Kidney epithelial cell (primary cell): ENCODE results near the gene SLC17A2. TPM values are rescaled to one million over a fixed set of nuclear protein-coding genes. Genes with fewer than 3 reads are reported as not detected.

Source experiments
- DNase-seq: peaks from one replicate; pipeline ENCODE4 v3.0.0-alpha.2; 2010; ENCODE audit warnings: low read depth
- H3K27me3 ChIP-seq: 2 replicates; pipeline ENCODE4 v1.6.0; 2011; ENCODE audit warnings: low read length; ENCODE audit not compliant: control insufficient read depth, insufficient read depth
- H3K36me3 ChIP-seq: 2 replicates; pipeline ENCODE4 v1.5.1; 2011; ENCODE audit warnings: low read length; ENCODE audit not compliant: control insufficient read depth, insufficient read depth
- H3K4me3 ChIP-seq: 2 replicates; pipeline ENCODE4 v1.5.1; 2011; ENCODE audit warnings: low read depth, mild to moderate bottlenecking, control low read depth, low read length
- total RNA-seq: library from RNA; depleted of rRNA; stranded (reverse); fragments of >200 nt; gene quantifications from 2 replicates; pipeline ENCODE4 v1.2.3, GENCODE V29; 2015
- TF ChIP-seq, protein P1 (sequence below): IDR thresholded peaks from 2 replicates; pipeline ENCODE4 v1.5.1; 2011; ENCODE audit warnings: mild to moderate bottlenecking, moderate library complexity, low read length, control low read depth, inconsistent platforms; ENCODE audit not compliant: insufficient read depth, poor library complexity, severe bottlenecking

Gene SLC17A2
- not detected in 2 replicates for total RNA-seq

DNA sequence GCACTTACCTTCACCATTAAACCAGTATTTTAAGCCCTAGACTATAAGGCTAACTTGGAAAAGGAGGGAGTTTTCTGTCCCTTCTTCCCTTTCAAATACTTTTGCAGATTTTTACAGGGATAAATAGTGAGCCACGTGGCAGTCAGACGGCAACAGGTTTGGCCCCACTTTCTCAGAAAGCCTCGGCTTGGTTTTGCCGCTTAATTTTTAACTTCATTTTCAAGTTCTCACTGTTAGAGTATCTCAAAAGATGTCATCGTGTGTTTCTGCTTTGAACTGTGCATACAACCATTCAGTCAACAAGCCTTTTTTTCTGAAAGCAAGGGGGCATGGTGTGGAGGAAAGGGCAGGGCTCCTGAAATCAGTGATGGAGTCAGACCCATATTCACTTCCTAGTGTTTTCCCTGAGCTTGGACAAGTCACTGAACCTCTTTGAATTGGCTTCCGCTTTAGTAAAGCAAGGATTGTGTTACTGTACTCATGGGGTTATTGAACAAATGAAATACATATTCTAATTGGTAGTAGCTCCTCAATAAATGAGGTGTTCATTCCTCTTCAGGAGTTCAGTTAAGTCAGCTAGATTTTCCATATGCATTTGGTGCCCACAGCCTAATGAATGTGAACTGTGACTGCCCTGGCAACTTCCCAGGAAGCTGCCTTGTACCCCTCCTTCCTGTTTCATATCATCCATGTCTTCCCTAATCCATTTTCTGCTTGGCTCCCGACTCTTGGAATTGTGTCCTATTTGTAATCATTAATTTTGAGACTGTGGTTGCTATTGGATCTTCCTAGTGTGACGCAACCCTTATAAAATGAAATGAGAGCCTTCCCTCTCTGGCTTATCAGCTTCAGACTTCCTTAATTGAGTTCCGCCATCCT, at the start of gene SLC17A2:
Gene SLC17A2, minus strand, starts transcription at position 160 of the 879 bp plus-strand sequence. CDS start 4,895 bp downstream, outside the sequence.
- Histone ChIP-seq H3K27me3 (no peaks in the 10 kb centered on the region), H3K36me3 (no peaks in the 10 kb centered on the region), H3K4me3 (no peak within 1 kb of the TSS)
- DNase-seq, result no peak
- TF ChIP-seq, protein P1, sequence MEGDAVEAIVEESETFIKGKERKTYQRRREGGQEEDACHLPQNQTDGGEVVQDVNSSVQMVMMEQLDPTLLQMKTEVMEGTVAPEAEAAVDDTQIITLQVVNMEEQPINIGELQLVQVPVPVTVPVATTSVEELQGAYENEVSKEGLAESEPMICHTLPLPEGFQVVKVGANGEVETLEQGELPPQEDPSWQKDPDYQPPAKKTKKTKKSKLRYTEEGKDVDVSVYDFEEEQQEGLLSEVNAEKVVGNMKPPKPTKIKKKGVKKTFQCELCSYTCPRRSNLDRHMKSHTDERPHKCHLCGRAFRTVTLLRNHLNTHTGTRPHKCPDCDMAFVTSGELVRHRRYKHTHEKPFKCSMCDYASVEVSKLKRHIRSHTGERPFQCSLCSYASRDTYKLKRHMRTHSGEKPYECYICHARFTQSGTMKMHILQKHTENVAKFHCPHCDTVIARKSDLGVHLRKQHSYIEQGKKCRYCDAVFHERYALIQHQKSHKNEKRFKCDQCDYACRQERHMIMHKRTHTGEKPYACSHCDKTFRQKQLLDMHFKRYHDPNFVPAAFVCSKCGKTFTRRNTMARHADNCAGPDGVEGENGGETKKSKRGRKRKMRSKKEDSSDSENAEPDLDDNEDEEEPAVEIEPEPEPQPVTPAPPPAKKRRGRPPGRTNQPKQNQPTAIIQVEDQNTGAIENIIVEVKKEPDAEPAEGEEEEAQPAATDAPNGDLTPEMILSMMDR, result no peak

DNA sequence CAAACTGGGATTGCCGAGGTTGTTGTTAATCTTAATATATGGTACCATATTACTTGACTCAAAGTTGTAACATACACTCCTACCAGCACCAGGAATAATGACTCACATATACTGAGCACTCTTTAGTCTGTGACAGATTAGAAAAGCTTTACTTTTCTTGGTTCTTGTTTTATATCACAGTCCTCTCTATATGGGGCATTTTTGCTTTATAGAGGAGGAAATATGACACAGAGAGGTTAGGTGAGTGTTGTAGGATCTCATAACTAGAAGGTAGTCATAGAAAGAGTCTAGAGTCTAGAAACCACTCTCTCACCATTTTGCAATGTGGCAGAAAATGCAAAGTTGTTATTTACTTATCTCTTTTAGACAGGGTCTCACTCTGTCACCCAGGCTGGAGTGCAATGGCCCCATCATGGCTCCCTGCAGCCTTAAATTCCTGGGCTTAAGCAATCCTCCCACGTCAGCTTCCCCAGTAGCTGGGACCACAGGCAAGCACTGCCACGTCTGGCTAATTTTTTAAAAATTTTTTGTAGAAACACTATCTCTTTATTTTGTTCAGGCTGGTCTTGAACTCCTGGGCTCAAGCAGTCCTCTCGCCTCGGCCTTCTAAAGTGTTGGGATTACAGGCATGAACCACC, 45.6 kb upstream of the SLC17A2 start:
- Histone ChIP-seq H3K36me3 (peaks cover 2% of the 10 kb centered on the region), H3K27me3 (no peaks in the 10 kb centered on the region)
- TF ChIP-seq, protein P1, result no peak

GRCh38 chr6:25973923-25974555, 43.5 kb upstream of the SLC17A2 start:
- TF ChIP-seq, protein P1, result no peak
- H3K36me3 ChIP-seq, result no peaks in the 10 kb centered on the region
- H3K27me3 ChIP-seq, result no peaks in the 10 kb centered on the region
- no peak overlapping the region for H3K4me3 ChIP-seq
- DNase-seq, result no peak

More for the DNA sequence above, 45.6 kb upstream of the SLC17A2 start:
- no peak overlapping the region for H3K4me3 ChIP-seq
- DNase-seq, result no peak

DNA sequence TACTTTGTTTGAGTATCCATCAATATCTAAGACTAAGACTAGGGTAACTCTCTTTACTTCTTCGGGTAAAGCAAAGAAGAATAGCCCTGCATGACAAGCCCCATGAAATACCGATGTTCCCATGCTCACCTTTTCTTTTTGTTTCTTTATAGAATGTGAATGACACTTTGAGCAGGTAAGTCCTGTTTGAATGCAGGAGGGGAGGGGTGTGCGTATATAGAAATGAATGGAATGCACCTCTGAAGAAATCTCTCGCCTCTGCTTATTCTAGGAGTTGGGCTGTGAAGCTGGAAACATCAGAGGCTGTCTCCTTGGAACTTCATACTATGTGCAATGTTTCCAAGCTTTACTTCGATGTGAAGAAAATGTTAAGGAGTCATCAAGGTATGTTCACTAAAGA, 42.4 kb upstream of the SLC17A2 start:
- Histone ChIP-seq H3K27me3 (no peaks in the 10 kb centered on the region), H3K36me3 (no peaks in the 10 kb centered on the region)

GRCh38 chr6:25972128-25972527, 41.6 kb upstream of the SLC17A2 start:
- Histone ChIP-seq H3K36me3 (no peaks in the 10 kb centered on the region), H3K27me3 (no peaks in the 10 kb centered on the region)
- TF ChIP-seq, protein P1, result no peak

More for the DNA sequence above, 42.4 kb upstream of the SLC17A2 start:
- H3K4me3 ChIP-seq, result no peak overlapping the region
- TF ChIP-seq, protein P1, result no peak
- DNase-seq, result no peak

More at GRCh38 chr6:25972128-25972527, 41.6 kb upstream of the SLC17A2 start:
- no peak for DNase-seq
- no peak overlapping the region for H3K4me3 ChIP-seq
